Activated CD8-positive, alpha-beta memory T cell treated with anti-CD3 and anti-CD28 coated beads, Interleukin-2, amount 50 U/mL, for 1 hour (primary cell): ENCODE results near the gene TMEM178B.

ENCODE experiments used
- DNase-seq: peaks from one replicate; pipeline ENCODE4 v3.0.0-alpha.2; 2020; ENCODE audit errors: extremely low read depth

The TMEM178B gene

GRCh38 chr7:141263983-141264382 lies 190.1 kb downstream of the TMEM178B start:
- DNase-seq = no peak

GRCh38 chr7:141264511-141264910 lies 190.6 kb downstream of the TMEM178B start:
- DNase-seq = no peak

- no peak for DNase-seq
These were observed 191.8 kb downstream of the TMEM178B start for GRCh38 chr7:141265668-141266067.

GRCh38 chr7:141268614-141269013 lies 194.8 kb downstream of the TMEM178B start:
- DNase-seq = no peak

- DNase-seq = no peak
These were observed 197.6 kb downstream of the TMEM178B start for GRCh38 chr7:141271451-141271850.

GRCh38 chr7:141272417-141272816 lies 198.6 kb downstream of the TMEM178B start:
- no peak for DNase-seq

- DNase-seq = no peak
These were observed 201.5 kb downstream of the TMEM178B start for GRCh38 chr7:141275350-141275749.

GRCh38 chr7:141276031-141276430 lies 202.2 kb downstream of the TMEM178B start:
- DNase-seq = no peak

- no peak for DNase-seq
These were observed 206.2 kb downstream of the TMEM178B start for GRCh38 chr7:141280100-141280499.

- no peak for DNase-seq
These were observed 207.4 kb downstream of the TMEM178B start for GRCh38 chr7:141281311-141281710.

GRCh38 chr7:141286522-141286921 lies 212.7 kb downstream of the TMEM178B start:
- DNase-seq = no peak

GRCh38 chr7:141287936-141288335 lies 214.1 kb downstream of the TMEM178B start:
- DNase-seq = no peak

- DNase-seq = no peak
These were observed 214.8 kb downstream of the TMEM178B start for GRCh38 chr7:141288626-141289025.

- no peak for DNase-seq
These were observed 216.5 kb downstream of the TMEM178B start for GRCh38 chr7:141290365-141290764.

GRCh38 chr7:141290973-141291372 lies 217.1 kb downstream of the TMEM178B start:
- DNase-seq = no peak

GRCh38 chr7:141291541-141291940 lies 217.7 kb downstream of the TMEM178B start:
- DNase-seq = no peak

- no peak for DNase-seq
These were observed 220.4 kb downstream of the TMEM178B start for GRCh38 chr7:141294143-141294829.

- no peak for DNase-seq
These were observed 221.6 kb downstream of the TMEM178B start for GRCh38 chr7:141295367-141295895.

GRCh38 chr7:141300816-141301215 lies 227.0 kb downstream of the TMEM178B start:
- no peak for DNase-seq

- no peak for DNase-seq
These were observed 227.7 kb downstream of the TMEM178B start for GRCh38 chr7:141301544-141301943.

GRCh38 chr7:141302617-141303016 lies 228.8 kb downstream of the TMEM178B start:
- DNase-seq = no peak

- DNase-seq = no peak
These were observed 230.4 kb downstream of the TMEM178B start for GRCh38 chr7:141304291-141304690.

- no peak for DNase-seq
These were observed 232.2 kb downstream of the TMEM178B start for GRCh38 chr7:141306081-141306480.

- no peak for DNase-seq
These were observed 238.5 kb downstream of the TMEM178B start for GRCh38 chr7:141312395-141312794.
